ENCODE data around the gene CLIC5. TPM values are rescaled to one million over a fixed set of nuclear protein-coding genes. Genes with fewer than 3 reads are reported as not detected.

CLIC5 gene
- total RNA-seq (100 to 1,000 TPM; 263 to 372 (median 332) TPM), polyA plus RNA-seq (10 to 100 TPM; 28.1 to 53.6 TPM)
- long read RNA-seq, donor 1, full-length matches to known transcripts: 13 of 152 reads
- long read RNA-seq, donor 1, partial matches to known transcripts: 7 of 152 reads
- long read RNA-seq, donor 1, other reads (novel, unspliced or antisense): 132 of 152 reads
- long read RNA-seq, donor 2, full-length matches to known transcripts: 20 of 166 reads
- long read RNA-seq, donor 2, partial matches to known transcripts: 9 of 166 reads
- long read RNA-seq, donor 2, other reads (novel, unspliced or antisense): 137 of 166 reads
- long read RNA-seq, donor 3, full-length matches to known transcripts: 71 of 402 reads
- long read RNA-seq, donor 3, partial matches to known transcripts: 29 of 402 reads
- long read RNA-seq, donor 3, other reads (novel, unspliced or antisense): 302 of 402 reads

DNA sequence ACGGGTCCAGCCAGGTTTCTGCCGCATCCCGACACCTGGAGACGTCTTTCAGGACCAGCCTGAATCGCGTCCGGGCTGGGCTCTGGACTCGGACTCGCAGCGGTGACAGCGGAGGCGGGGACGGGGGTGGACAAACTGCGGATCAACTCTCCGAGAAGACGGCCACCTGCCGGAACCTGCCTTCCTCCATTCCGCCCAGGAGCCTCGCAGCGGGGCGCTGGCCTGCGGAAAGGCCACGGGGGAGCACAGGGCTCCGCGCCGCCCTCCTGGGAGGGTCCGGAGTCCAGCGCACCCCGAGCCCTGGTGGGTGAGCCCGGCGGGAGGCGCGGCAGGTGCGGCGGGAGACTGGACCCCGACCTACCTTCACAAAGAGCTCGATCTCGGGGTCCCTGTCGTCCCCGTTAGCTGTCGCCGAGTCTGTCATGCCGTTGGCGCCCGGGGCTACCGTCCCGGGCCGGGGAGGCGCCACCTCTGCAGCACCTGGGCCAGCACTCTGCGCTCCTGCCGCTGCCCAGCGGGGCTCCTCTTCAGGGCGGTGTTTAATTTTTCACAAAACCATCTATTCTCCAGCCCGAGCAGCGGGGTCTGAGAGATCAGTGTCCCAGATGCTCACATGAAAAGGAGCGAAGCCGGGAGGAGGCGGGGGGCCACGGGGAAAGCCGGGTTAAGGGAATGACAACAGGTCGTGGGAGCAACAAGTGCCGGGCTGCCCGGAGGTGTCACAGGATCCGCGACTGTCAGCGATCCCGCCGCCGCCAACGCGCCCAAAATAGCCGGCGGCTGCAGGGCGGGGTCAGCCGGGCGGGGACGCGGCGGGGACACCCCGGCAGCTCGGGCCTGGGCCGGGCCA, at the start of gene CLIC5:
TSS of gene CLIC5 (minus strand) at position 742 of the 850 bp plus-strand sequence. CDS start at position 424, 318 bp downstream.
- intact Hi-C loops (cut with DNase I): loop anchor here in 4 of 10 donors (5.0 to 10.0 kb wide), 3 partner anchors 48 to 83 kb away; no protein-coding TSS in a partner anchor
- H3K36me3 ChIP-seq: no peaks in the 10 kb centered on the region
- H3K4me3 ChIP-seq: peak within 1 kb of the TSS; percentile 53 to 91 (median 85)
- peaks cover 0 to 6% (median 0%) of the 10 kb centered on the region in 11 donors for H3K9me3 ChIP-seq
- H3K4me1 ChIP-seq: peaks cover 0 to 46% (median 19%) of the 10 kb centered on the region in 9 donors
- WGBS, 2 donors: 0 to 1% methylated on average over 82 of the region's 82 CpGs
- DNase-seq (peak; percentile 78 to 79), ATAC-seq (peak; percentile 74 to 89 (median 82))
- H3K27me3 ChIP-seq: peaks cover 0 to 44% (median 0%) of the 10 kb centered on the region in 7 donors
- peak within 1 kb of the TSS; percentile 87 to 99 (median 97) for H3K27ac ChIP-seq
- no peak for TF ChIP-seq CTCF (IDR thresholded peaks at IDR 0.05)

DNA sequence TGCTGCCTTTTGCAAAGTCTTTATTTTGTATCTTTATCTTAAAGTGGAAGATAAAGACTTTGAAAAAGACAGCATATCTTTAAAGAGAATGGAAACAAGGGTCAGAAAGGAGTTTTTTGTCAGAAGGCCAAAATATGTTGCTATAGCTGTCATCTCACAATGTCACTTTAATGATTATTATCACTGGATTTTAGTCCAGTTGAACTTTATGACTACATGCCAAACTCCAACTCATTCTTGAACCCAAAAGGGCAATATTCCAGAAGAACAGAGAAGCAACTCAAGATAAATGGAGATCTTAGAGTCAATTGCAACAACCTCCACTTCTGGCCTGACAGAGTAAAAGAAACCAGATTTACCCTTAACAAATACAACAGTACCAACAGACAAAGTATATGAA, 47.3 kb upstream of the CLIC5 start:
- peaks cover 0 to 8% (median 0%) of the 10 kb centered on the region in 9 donors for H3K4me1 ChIP-seq
- TF ChIP-seq CTCF (IDR thresholded peaks at IDR 0.05): no peak
- H3K4me3 ChIP-seq: no peak overlapping the region
- DNase-seq: no peak
- no peak overlapping the region for H3K27ac ChIP-seq
- no peaks in the 10 kb centered on the region for H3K27me3 ChIP-seq
- ATAC-seq: no peak
- no peaks in the 10 kb centered on the region for H3K36me3 ChIP-seq
- H3K9me3 ChIP-seq: peaks cover 0 to 10% (median 0%) of the 10 kb centered on the region in 11 donors
- intact Hi-C loops (cut with DNase I): loop anchor here in 1 of 10 donors (1.0 kb wide), 1 partner anchor 18 kb away; no protein-coding TSS in a partner anchor

GRCh38 chr6:46062312-46062711, 46.7 kb upstream of the CLIC5 start:
- H3K27ac ChIP-seq: no peak overlapping the region
- H3K9me3 ChIP-seq: peaks cover 0 to 10% (median 0%) of the 10 kb centered on the region in 11 donors
- DNase-seq: no peak
- TF ChIP-seq CTCF (IDR thresholded peaks at IDR 0.05): no peak
- 38 to 42% methylated on average over 2 of the region's 2 CpGs for WGBS, 2 donors
- H3K4me1 ChIP-seq: peaks cover 0 to 8% (median 0%) of the 10 kb centered on the region in 9 donors
- no peaks in the 10 kb centered on the region for H3K36me3 ChIP-seq
- intact Hi-C loops (cut with DNase I): no loop called here
- no peak overlapping the region for H3K4me3 ChIP-seq
- H3K27me3 ChIP-seq: no peaks in the 10 kb centered on the region
- peak in 3 of 8 donors; percentile 57 to 67 (median 65) for ATAC-seq

- Histone ChIP-seq H3K27me3 (no peaks in the 10 kb centered on the region), H3K9me3 (peaks cover 0 to 15% (median 0%) of the 10 kb centered on the region in 11 donors), H3K4me3 (no peak overlapping the region), H3K4me1 (peaks cover 0 to 8% (median 0%) of the 10 kb centered on the region in 9 donors), H3K36me3 (no peaks in the 10 kb centered on the region), H3K27ac (no peak overlapping the region)
- ATAC-seq: no peak
- intact Hi-C loops (cut with DNase I): no loop called here
- 80% methylated on average over 1 of the region's 1 CpG for WGBS, 2 donors
- TF ChIP-seq CTCF (IDR thresholded peaks at IDR 0.05): no peak
- no peak for DNase-seq
Observed at GRCh38 chr6:46061497-46061896, 45.8 kb upstream of the CLIC5 start.

All from heart right ventricle (tissue), 16 donors.